ENCODE data around the gene SYNJ2. TPM values are rescaled to one million over a fixed set of nuclear protein-coding genes. Genes with fewer than 3 reads are reported as not detected.

The SYNJ2 gene
- total RNA-seq, 1 donor from 2014 or later = 15.4 TPM

- peak; percentile 21 for DNase-seq
These were observed 140.4 kb downstream of the SYNJ2 start for GRCh38 chr6:158122048-158122447.

- no peak for DNase-seq
These were observed 142.6 kb downstream of the SYNJ2 start for GRCh38 chr6:158124288-158124687.

DNA sequence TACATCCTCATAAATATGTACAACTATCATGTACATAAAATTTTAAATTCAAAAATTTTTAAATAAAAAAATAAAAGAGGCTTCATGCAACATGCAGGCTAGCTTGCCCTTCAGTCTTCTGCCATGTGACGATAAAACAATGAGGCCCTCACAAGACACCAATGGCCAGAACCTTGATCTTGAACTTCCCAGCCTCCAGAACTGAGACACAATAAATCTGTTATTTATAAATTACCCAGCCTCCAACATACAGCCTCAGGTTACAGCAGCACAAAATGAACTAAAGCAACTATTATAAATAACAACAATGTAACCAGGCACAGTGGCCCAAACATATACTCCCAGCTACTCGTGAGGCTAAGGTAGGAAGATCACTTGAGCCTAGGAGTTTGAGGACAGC lies 143.6 kb downstream of the SYNJ2 start:
- DNase-seq = no peak

DNA sequence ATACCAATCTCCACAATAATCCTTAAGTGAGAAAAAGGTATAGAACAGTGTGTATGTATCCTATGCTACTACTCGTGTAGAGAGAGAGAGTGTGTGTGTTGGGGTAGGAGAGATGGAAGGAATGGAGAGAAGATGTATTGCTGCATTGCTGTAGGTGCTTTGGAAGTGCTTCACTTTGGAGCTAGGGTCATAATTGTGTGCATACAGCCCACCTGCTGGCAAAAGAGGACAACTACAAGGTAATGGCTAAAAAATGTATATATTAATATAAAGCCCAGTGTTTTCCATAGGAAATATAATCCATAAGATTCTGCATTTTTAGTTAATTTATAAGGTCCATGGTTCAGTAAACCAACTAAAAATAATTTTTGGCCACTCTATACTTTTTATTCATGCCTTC lies 150.3 kb downstream of the SYNJ2 start:
- DNase-seq = peak; percentile 54

DNA sequence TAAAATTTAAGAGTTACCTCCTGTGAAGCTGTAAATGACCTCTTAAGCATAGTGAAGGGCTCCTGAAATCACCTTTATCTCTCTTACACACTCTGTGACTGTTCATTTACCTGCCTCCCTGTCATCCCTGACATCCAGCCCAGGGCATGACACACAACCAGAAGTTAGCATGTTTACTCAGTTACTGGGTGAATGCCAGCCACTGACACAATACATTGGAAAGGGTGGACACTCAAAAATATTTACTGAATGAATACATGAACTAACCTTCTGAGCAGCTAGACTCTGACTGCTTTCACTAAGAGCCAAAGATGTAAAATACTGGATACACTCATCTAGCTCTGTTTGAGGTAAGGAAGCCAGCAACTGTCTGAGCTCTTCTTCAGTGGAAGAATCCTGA lies 161.1 kb downstream of the SYNJ2 start:
- no peak for DNase-seq

DNA sequence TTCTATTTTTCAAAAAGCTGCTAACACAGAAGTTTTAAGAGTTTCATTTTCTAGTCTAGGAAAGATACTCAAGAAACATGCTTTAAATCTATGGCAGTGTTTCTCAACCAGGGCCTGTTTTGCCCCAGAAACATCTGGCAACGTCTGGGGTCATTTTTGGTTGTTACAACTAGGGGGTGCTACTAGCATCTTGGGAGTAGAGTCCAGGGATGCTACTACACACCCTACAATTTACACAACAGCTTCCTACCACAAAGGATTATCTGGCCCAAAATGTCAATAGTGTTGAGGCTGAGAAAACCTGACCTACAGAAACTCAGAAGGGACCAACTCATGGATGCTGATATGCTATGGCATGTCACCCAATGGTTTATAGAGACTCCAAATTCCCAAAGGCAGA lies 162.0 kb downstream of the SYNJ2 start:
- no peak for DNase-seq

Small RNA genes within 50 kb of the gene (small RNA-seq; reads per million reads assigned to genes)
- gene RNU6-786P (ENCODE audit: low replicate concordance) = not detected

Other genes starting within 250 kb of the SYNJ2 start
- 40.7 TPM for gene SNX9, start 158.6 kb upstream of the SYNJ2 start, total RNA-seq
- 14.2 TPM for gene SERAC1, start 186.4 kb downstream of the SYNJ2 start, total RNA-seq
- 5.1 TPM for gene GTF2H5, start 186.5 kb downstream of the SYNJ2 start, total RNA-seq